Fibroblast of lung (primary cell): ENCODE results near the gene SGCD. TPM values are rescaled to one million over a fixed set of nuclear protein-coding genes. Genes with fewer than 3 reads are reported as not detected.

Experiments used
- DNase-seq, 2 donors: peaks; one replicate each; pipeline versions ENCODE4 v3.0.0 to v3.0.0-alpha.2; 2010; ENCODE audit warnings: low read depth in 2 of 2
- H2AFZ ChIP-seq: 2 replicates; pipeline ENCODE4 v1.5.1; 2012; ENCODE audit warnings: low read length, control low read depth, inconsistent platforms
- H3K27ac ChIP-seq: 2 replicates; pipeline ENCODE4 v1.5.1; 2011; ENCODE audit warnings: low read length, control low read depth; ENCODE audit not compliant: insufficient read depth
- H3K27me3 ChIP-seq: 2 replicates; pipeline ENCODE4 v1.5.1; 2011; ENCODE audit warnings: mild to moderate bottlenecking, low read length; ENCODE audit not compliant: control insufficient read depth, insufficient read depth
- H3K36me3 ChIP-seq: 2 replicates; pipeline ENCODE4 v1.5.1; 2011; ENCODE audit warnings: low read length; ENCODE audit not compliant: control insufficient read depth, insufficient read depth
- H3K4me1 ChIP-seq: 2 replicates; pipeline ENCODE4 v1.5.1; 2011; ENCODE audit warnings: low read length; ENCODE audit not compliant: control insufficient read depth, insufficient read depth; ENCODE audit errors: extremely low read depth
- H3K4me2 ChIP-seq: 2 replicates; pipeline ENCODE4 v1.5.1; 2011; ENCODE audit warnings: low read length, control low read depth; ENCODE audit not compliant: insufficient read depth; ENCODE audit errors: extremely low read depth
- H3K4me3 ChIP-seq, 4 experiments: fragments of 200-600 bp in 1 of 4; sonication (generic) in 1 of 4; replicated peaks in 1 of 4; 2 replicates each; pipeline ENCODE4 v1.5.1; 2011 to 2016; ENCODE audit warnings: low read length in 4 of 4, low read depth in 3 of 4, mild to moderate bottlenecking in 3 of 4, control low read depth in 2 of 4, inconsistent platforms in 1 of 4, mixed read lengths in 1 of 4; ENCODE audit not compliant: insufficient read depth in 1 of 4; ENCODE audit errors: control extremely low read depth in 1 of 4
- H3K79me2 ChIP-seq: 2 replicates; pipeline ENCODE4 v1.5.1; 2012; ENCODE audit warnings: mild to moderate bottlenecking, low read length, inconsistent platforms; ENCODE audit not compliant: control insufficient read depth, insufficient read depth
- H3K9ac ChIP-seq: 2 replicates; pipeline ENCODE4 v1.5.1; 2011; ENCODE audit warnings: mild to moderate bottlenecking, low read length, control low read depth; ENCODE audit not compliant: insufficient read depth
- H3K9me3 ChIP-seq: 2 replicates; pipeline ENCODE4 v1.5.1; 2012; ENCODE audit warnings: low read depth, low read length; ENCODE audit not compliant: control insufficient read depth, insufficient read depth
- H4K20me1 ChIP-seq: 2 replicates; pipeline ENCODE4 v1.5.1; 2011; ENCODE audit warnings: low read length; ENCODE audit not compliant: control insufficient read depth, insufficient read depth; ENCODE audit errors: extremely low read depth
- CTCF ChIP-seq, 2 donors: IDR thresholded peaks in 1 of 2; conservative IDR thresholded peaks in 1 of 2; 1 replicate in 1 of 2; 2 replicates in 1 of 2; pipeline ENCODE4 v1.5.1; 2011 to 2012; ENCODE audit warnings: low read length in 2 of 2, control low read depth in 1 of 2, inconsistent platforms in 1 of 2, low read depth in 1 of 2, mild to moderate bottlenecking in 1 of 2
- EZH2 ChIP-seq: IDR thresholded peaks from 2 replicates; pipeline ENCODE4 v1.5.1; 2012; ENCODE audit warnings: low read length, control low read depth, mild to moderate bottlenecking; ENCODE audit errors: missing control alignments
- polyA plus RNA-seq, 2 donors: library from polyadenylated mRNA; depleted of rRNA in 1 of 2; stranded (reverse) in 1 of 2; unstranded in 1 of 2; fragments of >200 nt; gene quantifications; 2 replicates each; pipeline ENCODE4 v1.2.1, GENCODE V29; 2011 to 2012; ENCODE audit warnings: missing spikeins in 1 of 2
- total RNA-seq: library from RNA; depleted of rRNA; stranded (reverse); fragments of >200 nt; gene quantifications from 2 replicates; pipeline ENCODE4 v1.2.1, GENCODE V29; 2014

Gene SGCD
- total and polyA plus RNA-seq, 2 donors (not counting 1 experiment from before 2014, with no cell fraction given) = 13.3 to 67.5 TPM

- no peak overlapping the region for H3K9ac ChIP-seq
- no peaks in the 10 kb centered on the region for H3K36me3 ChIP-seq
- no peak overlapping the region for H3K4me2 ChIP-seq
- no peaks in the 10 kb centered on the region for H3K4me1 ChIP-seq
- no peak for TF ChIP-seq EZH2
- TF ChIP-seq CTCF (conservative IDR thresholded peaks at IDR 0.05 in 1 of 2, IDR thresholded peaks at IDR 0.05 in 1 of 2; ENCODE audit: low read depth in 1 of 2, low read length in 2 of 2) = no peak
- no peaks in the 10 kb centered on the region for H4K20me1 ChIP-seq
- no peak overlapping the region for H3K4me3 ChIP-seq
- no peak for DNase-seq
- no peaks in the 10 kb centered on the region for H3K9me3 ChIP-seq
- no peak overlapping the region for H2AFZ ChIP-seq
- H3K79me2 ChIP-seq = no peaks in the 10 kb centered on the region
- H3K27me3 ChIP-seq = no peaks in the 10 kb centered on the region
- H3K27ac ChIP-seq = no peak overlapping the region
These were observed 447.3 kb downstream of the SGCD start for GRCh38 chr5:156774273-156774672.

DNA sequence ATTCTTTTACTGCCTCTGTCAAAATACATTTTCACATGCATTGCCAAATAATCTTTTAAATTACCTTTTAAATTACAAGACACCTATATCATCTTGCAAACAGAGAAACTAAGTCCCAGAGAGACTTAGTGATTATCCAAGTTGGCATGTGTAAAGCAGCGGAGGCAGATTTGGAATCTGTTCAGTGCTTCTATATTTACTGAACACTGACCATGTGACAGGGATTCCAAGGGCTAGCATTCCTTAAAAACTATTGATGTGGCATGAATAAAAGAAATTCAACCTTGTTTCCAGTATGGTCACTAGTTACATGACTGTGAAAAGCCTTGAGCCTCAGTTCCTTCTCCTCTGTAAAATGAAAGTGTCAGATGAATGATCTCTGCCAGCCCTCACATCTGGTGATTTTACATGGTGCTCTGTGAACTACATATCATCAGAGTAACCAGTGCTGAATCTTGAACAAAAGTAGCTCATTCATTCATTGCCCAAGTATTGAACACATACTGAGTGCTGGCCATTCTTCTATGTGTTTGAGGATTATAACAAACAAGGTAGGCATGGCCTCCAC lies 451.3 kb downstream of the SGCD start:
- H2AFZ ChIP-seq = no peak overlapping the region
- H4K20me1 ChIP-seq = no peaks in the 10 kb centered on the region
- TF ChIP-seq EZH2 = no peak
- TF ChIP-seq CTCF (conservative IDR thresholded peaks at IDR 0.05 in 1 of 2, IDR thresholded peaks at IDR 0.05 in 1 of 2; ENCODE audit: low read depth in 1 of 2, low read length in 2 of 2) = no peak
- no peaks in the 10 kb centered on the region for H3K4me1 ChIP-seq
- H3K27ac ChIP-seq = no peak overlapping the region
- H3K36me3 ChIP-seq = no peaks in the 10 kb centered on the region
- DNase-seq = no peak
- no peak overlapping the region for H3K4me3 ChIP-seq
- H3K4me2 ChIP-seq = no peak overlapping the region
- H3K27me3 ChIP-seq = no peaks in the 10 kb centered on the region
- H3K9me3 ChIP-seq = no peaks in the 10 kb centered on the region
- no peaks in the 10 kb centered on the region for H3K79me2 ChIP-seq
- no peak overlapping the region for H3K9ac ChIP-seq

DNA sequence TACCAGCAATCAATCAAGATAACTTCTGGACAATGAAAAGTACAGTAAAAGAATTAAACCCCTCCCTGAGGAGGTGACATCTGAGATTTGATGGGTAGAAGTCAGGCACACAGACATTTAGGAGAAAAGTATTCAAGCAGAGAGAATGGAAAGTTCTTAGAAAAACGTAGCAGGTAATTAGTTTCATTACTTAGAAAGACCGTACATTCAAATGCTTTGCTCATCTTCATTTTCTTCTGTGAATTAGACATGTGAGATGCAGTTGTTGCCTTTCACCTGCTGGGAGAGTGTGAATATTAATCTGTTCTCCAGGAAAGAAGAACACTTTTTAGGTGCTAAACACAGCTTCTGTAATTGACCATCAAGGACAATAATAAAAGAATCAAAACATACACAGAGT lies 451.8 kb downstream of the SGCD start:
- Histone ChIP-seq H4K20me1 (no peaks in the 10 kb centered on the region), H3K4me1 (no peaks in the 10 kb centered on the region), H3K4me3 (no peak overlapping the region), H3K27ac (no peak overlapping the region), H2AFZ (no peak overlapping the region), H3K27me3 (no peaks in the 10 kb centered on the region), H3K36me3 (no peaks in the 10 kb centered on the region), H3K9ac (no peak overlapping the region), H3K4me2 (no peak overlapping the region), H3K79me2 (no peaks in the 10 kb centered on the region), H3K9me3 (no peaks in the 10 kb centered on the region)
- TF ChIP-seq EZH2 = no peak
- no peak for TF ChIP-seq CTCF (conservative IDR thresholded peaks at IDR 0.05 in 1 of 2, IDR thresholded peaks at IDR 0.05 in 1 of 2; ENCODE audit: low read depth in 1 of 2, low read length in 2 of 2)
- no peak for DNase-seq
